Measurements from ENCODE around the gene ELOF1. TPM values are rescaled to one million over a fixed set of nuclear protein-coding genes. Genes with fewer than 3 reads are reported as not detected.

Gene ELOF1
- total and polyA plus RNA-seq, 7 experiments from 2014 or later: 34.0 to 95.5 (median 48.4) TPM

- Histone ChIP-seq H3K4me3 (ENCODE audit: low read length) (no peak overlapping the region), H3K27me3 (ENCODE audit: control insufficient read depth in 2 of 2, insufficient read depth in 2 of 2, low read length in 2 of 2) (peaks cover 0 to 3% of the 10 kb centered on the region in 2 donors), H3K36me3 (ENCODE audit: control insufficient read depth in 2 of 3, insufficient read depth in 3 of 3, low read length in 3 of 3) (no peaks in the 10 kb centered on the region), H3K9me3 (ENCODE audit: control insufficient read depth in 2 of 3, low read length in 3 of 3) (no peaks in the 10 kb centered on the region), H3K27ac (ENCODE audit: low read depth, low read length) (no peak overlapping the region), H3K4me1 (ENCODE audit: control insufficient read depth in 2 of 2, insufficient read depth in 2 of 2, low read length in 2 of 2) (peaks cover 5% of the 10 kb centered on the region in 2 donors)
- H3K9me3 Mint-ChIP-seq: no peaks in the 10 kb centered on the region
- intact Hi-C loops (cut with micrococcal nuclease): no loop called here
- H3K27ac Mint-ChIP-seq: peak overlapping the region in 8 of 9 donors; percentile 23 to 78 (median 64)
- peaks cover 12 to 23% (median 16%) of the 10 kb centered on the region in 7 donors for H3K4me1 Mint-ChIP-seq
- peak overlapping the region in 3 of 10 donors; percentile 27 to 53 (median 44) for H3K4me3 Mint-ChIP-seq
- ATAC-seq: no peak
- ChIA-PET CTCF (no interaction called here), POLR2A (interaction anchor here (0.7 kb wide), 1 partner anchor 54 kb away, joined by 4 read pairs; no protein-coding TSS in a partner anchor)
- DNase-seq: no peak
- H3K27me3 Mint-ChIP-seq: peaks cover 6 to 31% (median 11%) of the 10 kb centered on the region in 5 donors
- no peaks in the 10 kb centered on the region for H3K36me3 Mint-ChIP-seq
These were observed 24.5 kb downstream of the ELOF1 start for GRCh38 chr19:11534538-11534937.

DNA sequence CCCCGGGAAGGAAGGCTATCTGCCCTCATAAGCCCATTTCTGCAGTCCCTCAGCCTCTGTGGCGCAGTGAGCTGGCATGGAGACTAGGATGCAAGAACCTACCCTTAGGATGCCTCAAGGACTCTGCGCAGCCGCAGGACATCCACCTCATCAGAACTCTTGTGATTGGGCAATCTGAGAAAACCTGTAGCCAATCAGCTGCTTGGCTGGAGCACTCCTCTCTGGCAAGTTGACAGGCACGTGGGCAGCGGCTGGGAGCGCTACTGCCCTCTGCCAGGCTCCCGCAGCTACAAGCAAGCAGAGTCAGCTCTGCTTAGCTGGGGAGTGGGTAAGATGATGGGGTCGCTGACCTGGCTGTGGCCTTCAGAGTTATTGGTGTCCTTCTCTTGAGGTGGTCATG lies 28.6 kb downstream of the ELOF1 start:
- Mint-ChIP-seq H3K36me3 (peaks cover 0 to 5% (median 5%) of the 10 kb centered on the region in 5 donors), H3K4me1 (peaks cover 15 to 33% (median 28%) of the 10 kb centered on the region in 7 donors), H3K4me3 (peak overlapping the region in 4 of 10 donors; percentile 11 to 42 (median 26)), H3K9me3 (no peaks in the 10 kb centered on the region), H3K27me3 (peaks cover 0 to 8% (median 0%) of the 10 kb centered on the region in 5 donors), H3K27ac (peak overlapping the region in 1 of 9 donors; percentile 38)
- ATAC-seq: no peak
- H3K4me3 ChIP-seq (ENCODE audit: low read length): no peak overlapping the region
- intact Hi-C loops (cut with micrococcal nuclease): no loop called here
- ChIA-PET CTCF (no interaction called here), POLR2A (no interaction called here)
- H3K27ac ChIP-seq (ENCODE audit: low read depth, low read length): no peak overlapping the region
- peaks cover 0 to 5% (median 0%) of the 10 kb centered on the region in 3 experiments for H3K36me3 ChIP-seq (ENCODE audit: control insufficient read depth in 2 of 3, insufficient read depth in 3 of 3, low read length in 3 of 3)
- DNase-seq: peak in 5 of 9 donors; percentile 9 to 37 (median 15)
- H3K27me3 ChIP-seq (ENCODE audit: control insufficient read depth in 2 of 2, insufficient read depth in 2 of 2, low read length in 2 of 2): no peaks in the 10 kb centered on the region
- peaks cover 8 to 10% of the 10 kb centered on the region in 2 donors for H3K4me1 ChIP-seq (ENCODE audit: control insufficient read depth in 2 of 2, insufficient read depth in 2 of 2, low read length in 2 of 2)
- H3K9me3 ChIP-seq (ENCODE audit: control insufficient read depth in 2 of 3, low read length in 3 of 3): no peaks in the 10 kb centered on the region

DNA sequence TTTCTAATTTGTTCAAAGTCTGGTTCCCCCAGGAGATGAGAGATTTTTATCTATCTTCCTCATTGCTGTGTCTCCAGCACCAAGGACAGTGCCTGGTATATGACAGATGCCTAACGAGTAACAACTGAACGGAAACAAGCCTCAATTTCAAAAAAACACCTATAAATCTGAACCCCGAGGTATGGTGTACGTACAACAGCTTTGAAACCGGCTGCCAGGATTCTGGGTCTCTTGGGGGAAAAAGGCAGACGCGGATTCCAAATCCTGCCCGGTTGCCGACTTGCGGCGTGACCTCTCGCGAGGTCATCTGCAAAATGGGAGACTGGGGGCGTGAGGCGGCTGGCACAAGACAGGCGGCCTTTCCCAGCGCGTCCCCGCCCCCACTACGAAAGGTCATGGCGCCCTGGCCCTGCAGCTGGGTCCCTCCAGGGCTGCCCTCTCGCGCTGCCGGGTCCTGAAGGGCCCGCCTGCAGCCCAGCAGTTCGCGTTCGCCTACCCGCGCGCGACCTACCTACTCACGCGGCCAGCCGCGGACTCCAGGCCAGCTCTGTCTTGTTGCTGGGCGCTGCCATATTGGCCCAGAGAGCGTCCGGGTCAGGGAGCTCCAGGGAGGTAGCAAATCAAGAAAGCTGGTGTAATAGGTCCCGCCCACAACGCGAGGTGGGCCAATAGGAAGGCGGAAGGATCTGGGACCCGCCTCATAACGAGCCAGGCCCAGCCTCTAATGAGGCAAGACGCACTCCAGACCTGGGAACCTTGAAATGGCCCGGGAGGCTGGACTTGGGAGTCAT lies 30.3 kb downstream of the ELOF1 start, which contains the start of gene ECSIT:
Gene ECSIT (minus strand): TSS at position 584 of the 791 bp plus-strand sequence. CDS start 9,964 bp downstream, outside the sequence.
- peak; percentile 99 for ATAC-seq
- peak within 1 kb of the TSS; percentile 89 to 99 (median 96) for H3K4me3 Mint-ChIP-seq
- intact Hi-C loops (cut with micrococcal nuclease): loop anchor here (1.0 to 10.0 kb wide), 7 partner anchors 8 to 1156 kb away; partner anchors contain the start of genes ELOF1 (in 2 of the 2), ODAD3 (in 2 of the 2), PRKCSH (in 2 of the 2) and ZNF653 (in 2 of the 2)

DNA sequence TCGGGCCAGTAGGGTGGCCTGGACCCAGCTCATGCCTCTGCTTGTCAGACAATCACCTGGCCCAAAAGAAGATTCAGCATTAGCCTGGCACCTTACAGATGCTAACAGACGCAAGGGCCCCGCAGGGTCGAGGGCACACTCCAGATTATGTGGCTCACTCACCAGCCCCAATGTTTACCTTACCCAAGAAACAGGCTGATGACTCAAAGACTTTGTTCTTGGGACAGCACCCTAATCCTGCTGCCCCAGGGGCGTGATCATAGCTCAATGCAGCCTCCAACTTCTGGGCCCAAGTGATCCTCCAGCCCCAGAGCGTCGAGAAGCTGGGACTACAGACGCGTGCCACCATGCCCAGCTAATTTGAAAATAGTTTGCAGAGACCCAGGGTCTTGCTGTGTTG lies 39.9 kb downstream of the ELOF1 start:
- Mint-ChIP-seq H3K9me3 (no peaks in the 10 kb centered on the region), H3K4me3 (no peak overlapping the region), H3K4me1 (peaks cover 0 to 8% (median 5%) of the 10 kb centered on the region in 7 donors), H3K27ac (no peak overlapping the region), H3K36me3 (peaks cover 0 to 27% (median 8%) of the 10 kb centered on the region in 5 donors), H3K27me3 (no peaks in the 10 kb centered on the region)
- DNase-seq: no peak
- intact Hi-C loops (cut with micrococcal nuclease): no loop called here
- POLR2A ChIA-PET: interaction anchor here (0.6 kb wide), 1 partner anchor 10 kb away, joined by 3 read pairs; no protein-coding TSS in a partner anchor
- Histone ChIP-seq H3K27ac (ENCODE audit: low read depth, low read length) (no peak overlapping the region), H3K4me3 (ENCODE audit: low read length) (no peak overlapping the region), H3K27me3 (ENCODE audit: control insufficient read depth in 2 of 2, insufficient read depth in 2 of 2, low read length in 2 of 2) (no peaks in the 10 kb centered on the region), H3K9me3 (ENCODE audit: control insufficient read depth in 2 of 3, low read length in 3 of 3) (no peaks in the 10 kb centered on the region), H3K36me3 (ENCODE audit: control insufficient read depth in 2 of 3, insufficient read depth in 3 of 3, low read length in 3 of 3) (peaks cover 0 to 40% (median 5%) of the 10 kb centered on the region in 3 experiments), H3K4me1 (ENCODE audit: control insufficient read depth in 2 of 2, insufficient read depth in 2 of 2, low read length in 2 of 2) (no peaks in the 10 kb centered on the region)
- no peak for ATAC-seq
- CTCF ChIA-PET: no interaction called here

More for the DNA sequence above, 30.3 kb downstream of the ELOF1 start, which contains the start of gene ECSIT:
- H3K36me3 ChIP-seq (ENCODE audit: control insufficient read depth in 2 of 3, insufficient read depth in 3 of 3, low read length in 3 of 3): peaks cover 0 to 8% (median 0%) of the 10 kb centered on the region in 3 experiments
- CTCF ChIA-PET: no interaction called here
- POLR2A ChIA-PET: interaction anchor here (0.6 to 2.6 kb wide), 9 partner anchors 10 to 438 kb away, joined by 3 to 17 read pairs (median 3); partner anchors contain the start of genes ELOF1, ODAD3, PRKCSH and SWSAP1
- H3K27me3 ChIP-seq (ENCODE audit: control insufficient read depth in 2 of 2, insufficient read depth in 2 of 2, low read length in 2 of 2): no peaks in the 10 kb centered on the region
- H3K9me3 ChIP-seq (ENCODE audit: control insufficient read depth in 2 of 3, low read length in 3 of 3): no peaks in the 10 kb centered on the region
- Mint-ChIP-seq H3K9me3 (no peaks in the 10 kb centered on the region), H3K36me3 (peaks cover 0 to 5% (median 5%) of the 10 kb centered on the region in 5 donors), H3K27ac (peak within 1 kb of the TSS; percentile 85 to 96 (median 94)), H3K4me1 (peaks cover 12 to 27% (median 21%) of the 10 kb centered on the region in 7 donors), H3K27me3 (no peaks in the 10 kb centered on the region)
- peaks cover 8 to 10% of the 10 kb centered on the region in 2 donors for H3K4me1 ChIP-seq (ENCODE audit: control insufficient read depth in 2 of 2, insufficient read depth in 2 of 2, low read length in 2 of 2)
- H3K27ac ChIP-seq (ENCODE audit: low read depth, low read length): peak within 1 kb of the TSS; percentile 77
- peak within 1 kb of the TSS; percentile 90 for H3K4me3 ChIP-seq (ENCODE audit: low read length)
- peak; percentile 78 to 93 (median 89) for DNase-seq

DNA sequence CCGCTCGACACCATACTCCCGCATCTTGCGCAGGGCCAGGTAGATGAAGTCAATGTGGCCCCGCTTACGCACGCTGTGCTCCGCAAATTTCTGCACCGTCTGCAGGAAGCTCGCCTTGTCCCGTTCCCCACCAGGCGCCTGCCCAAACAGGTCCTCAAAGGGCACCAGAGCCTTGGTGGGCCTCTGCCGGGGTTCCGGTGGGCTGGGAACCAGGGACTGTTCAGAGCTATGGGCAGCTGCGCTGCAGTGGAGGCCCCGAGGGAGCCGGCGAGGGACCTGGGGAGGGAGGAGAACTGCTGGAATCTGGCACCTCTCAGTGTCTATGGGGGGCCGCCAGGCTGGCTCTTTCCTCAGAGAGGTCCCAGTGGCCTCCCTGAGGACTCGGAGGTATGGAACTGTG lies 45.1 kb downstream of the ELOF1 start:
- Mint-ChIP-seq H3K4me1 (peaks cover 0 to 3% (median 0%) of the 10 kb centered on the region in 7 donors), H3K4me3 (no peak overlapping the region), H3K9me3 (no peaks in the 10 kb centered on the region), H3K36me3 (peaks cover 3 to 25% (median 7%) of the 10 kb centered on the region in 5 donors), H3K27ac (no peak overlapping the region), H3K27me3 (no peaks in the 10 kb centered on the region)
- POLR2A ChIA-PET: no interaction called here
- ATAC-seq (no peak), DNase-seq (no peak)
- no peaks in the 10 kb centered on the region for H3K9me3 ChIP-seq (ENCODE audit: control insufficient read depth in 2 of 3, low read length in 3 of 3)
- peaks cover 0 to 66% (median 5%) of the 10 kb centered on the region in 3 experiments for H3K36me3 ChIP-seq (ENCODE audit: control insufficient read depth in 2 of 3, insufficient read depth in 3 of 3, low read length in 3 of 3)
- no peaks in the 10 kb centered on the region for H3K27me3 ChIP-seq (ENCODE audit: control insufficient read depth in 2 of 2, insufficient read depth in 2 of 2, low read length in 2 of 2)
- H3K4me1 ChIP-seq (ENCODE audit: control insufficient read depth in 2 of 2, insufficient read depth in 2 of 2, low read length in 2 of 2): no peaks in the 10 kb centered on the region
- CTCF ChIA-PET: no interaction called here
- H3K27ac ChIP-seq (ENCODE audit: low read depth, low read length): no peak overlapping the region
- intact Hi-C loops (cut with micrococcal nuclease): no loop called here
- H3K4me3 ChIP-seq (ENCODE audit: low read length): no peak overlapping the region

GRCh38 chr19:11510444-11510843 lies 48.6 kb downstream of the ELOF1 start:
- H3K4me3 ChIP-seq (ENCODE audit: low read length): no peak overlapping the region
- Mint-ChIP-seq H3K27me3 (peaks cover 0 to 3% (median 0%) of the 10 kb centered on the region in 5 donors), H3K36me3 (peaks cover 3 to 15% (median 5%) of the 10 kb centered on the region in 5 donors), H3K4me1 (peaks cover 0 to 8% (median 5%) of the 10 kb centered on the region in 7 donors), H3K4me3 (no peak overlapping the region), H3K9me3 (peaks cover 0 to 4% (median 0%) of the 10 kb centered on the region in 11 donors), H3K27ac (no peak overlapping the region)
- intact Hi-C loops (cut with micrococcal nuclease): no loop called here
- no peak for DNase-seq
- H3K4me1 ChIP-seq (ENCODE audit: control insufficient read depth in 2 of 2, insufficient read depth in 2 of 2, low read length in 2 of 2): peaks cover 5 to 6% of the 10 kb centered on the region in 2 donors
- POLR2A ChIA-PET: no interaction called here
- peaks cover 0 to 40% (median 0%) of the 10 kb centered on the region in 3 experiments for H3K36me3 ChIP-seq (ENCODE audit: control insufficient read depth in 2 of 3, insufficient read depth in 3 of 3, low read length in 3 of 3)
- no peaks in the 10 kb centered on the region for H3K27me3 ChIP-seq (ENCODE audit: control insufficient read depth in 2 of 2, insufficient read depth in 2 of 2, low read length in 2 of 2)
- H3K9me3 ChIP-seq (ENCODE audit: control insufficient read depth in 2 of 3, low read length in 3 of 3): no peaks in the 10 kb centered on the region
- H3K27ac ChIP-seq (ENCODE audit: low read depth, low read length): no peak overlapping the region
- ATAC-seq: no peak
- CTCF ChIA-PET: no interaction called here
